Activated CD8-positive, alpha-beta memory T cell treated with anti-CD3 and anti-CD28 coated beads for 4 hours (primary cell): ENCODE results near the gene SLC10A7.

Source experiments
- DNase-seq, 2 donors: peaks; one replicate each; pipeline ENCODE4 v3.0.0-alpha.2; 2020; ENCODE audit warnings: low read depth in 2 of 2

Gene SLC10A7

DNA sequence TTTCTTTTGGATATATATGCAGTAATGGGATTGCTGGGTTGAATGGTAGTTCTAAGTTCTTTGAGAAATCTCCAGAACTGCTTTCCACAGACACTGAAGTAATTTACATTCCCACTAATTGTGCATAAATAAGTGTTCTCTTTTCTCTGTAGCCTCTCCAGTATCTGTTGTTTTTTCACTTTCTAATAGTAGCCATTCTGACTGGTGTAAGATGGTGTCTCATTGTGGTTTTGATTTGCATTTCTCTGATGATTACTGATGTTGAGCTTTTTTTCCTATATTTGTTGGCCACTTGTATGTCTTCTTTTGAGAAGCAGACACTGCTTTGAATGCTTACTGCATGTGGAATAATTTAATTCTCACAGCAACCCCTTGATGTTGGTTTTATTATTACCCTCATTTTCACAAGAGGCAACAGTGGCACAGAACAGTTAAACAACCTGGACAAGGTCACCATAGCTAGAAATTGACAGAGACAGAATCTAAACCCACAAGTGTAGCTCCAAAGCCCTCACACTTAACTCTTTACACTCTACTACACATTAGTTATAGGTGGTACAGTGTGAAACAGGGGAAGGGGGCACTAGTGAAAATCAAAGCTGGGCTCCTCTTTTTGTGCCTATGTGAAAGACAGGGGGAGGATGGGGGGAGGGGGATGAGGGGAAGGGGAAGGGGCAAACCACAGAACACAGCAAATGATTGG, 211.3 kb downstream of the SLC10A7 start:
- no peak for DNase-seq

DNA sequence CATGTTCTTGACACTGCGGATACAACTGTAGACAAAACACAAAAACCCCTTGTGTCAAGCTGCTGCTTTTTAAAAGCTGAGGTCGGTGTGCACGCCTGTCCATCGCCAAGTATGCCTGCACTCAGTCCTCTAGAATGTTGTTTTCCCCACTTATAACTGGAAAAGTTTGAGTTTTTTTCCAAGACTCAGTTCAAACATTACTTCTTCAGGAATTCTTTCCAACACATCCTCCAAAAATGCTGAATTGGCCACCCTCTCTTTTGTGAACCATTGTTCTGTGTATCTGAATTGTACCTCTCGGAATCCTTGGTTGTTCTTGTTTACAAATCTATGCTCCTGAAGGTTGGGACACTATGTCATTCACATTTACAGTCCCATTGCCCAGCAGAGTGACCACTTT, 212.8 kb downstream of the SLC10A7 start:
- no peak for DNase-seq

- no peak for DNase-seq
These were observed 218.9 kb downstream of the SLC10A7 start for GRCh38 chr4:146302822-146303221.

DNA sequence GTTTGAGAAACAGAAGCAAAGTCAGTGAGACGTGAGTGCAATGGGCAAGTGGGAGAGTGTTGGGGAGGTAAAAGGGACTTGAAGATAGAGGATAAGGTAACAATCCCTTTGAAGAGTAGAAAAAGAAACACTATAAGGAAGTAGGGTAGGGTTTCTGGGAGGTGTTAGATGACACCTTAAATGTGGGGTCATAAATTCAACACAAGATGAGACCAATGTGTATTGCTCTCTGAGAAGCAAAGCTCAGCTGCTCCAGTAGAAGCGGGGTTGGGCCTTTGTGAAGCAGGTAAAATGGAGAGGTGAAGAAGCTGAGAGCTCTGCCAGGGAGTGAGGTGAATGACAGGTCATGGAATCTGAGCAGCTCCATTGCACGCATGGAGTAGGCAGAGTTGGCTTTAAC, 222.1 kb downstream of the SLC10A7 start:
- no peak for DNase-seq

DNA sequence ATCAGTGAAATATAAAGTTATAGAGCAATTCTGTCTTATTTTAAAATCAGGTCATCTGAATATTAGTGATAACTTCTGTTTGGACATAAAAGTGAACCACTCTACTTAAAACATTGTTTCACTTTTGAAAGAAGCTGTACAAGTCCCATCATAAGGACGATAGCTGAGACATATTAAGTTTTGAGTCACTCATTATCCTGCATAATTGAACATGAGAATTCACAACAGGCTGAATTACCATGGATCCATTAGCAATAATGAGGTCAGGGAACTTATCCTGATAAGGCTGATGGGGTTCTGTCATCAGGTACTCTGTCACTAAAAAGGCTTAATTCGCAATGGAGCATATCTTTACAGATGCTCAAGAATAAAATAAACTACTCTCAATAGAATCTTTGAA, 227.0 kb downstream of the SLC10A7 start:
- no peak for DNase-seq

GRCh38 chr4:146292508-146292907, 229.2 kb downstream of the SLC10A7 start:
- no peak for DNase-seq

GRCh38 chr4:146291313-146291712, 230.4 kb downstream of the SLC10A7 start:
- no peak for DNase-seq

DNA sequence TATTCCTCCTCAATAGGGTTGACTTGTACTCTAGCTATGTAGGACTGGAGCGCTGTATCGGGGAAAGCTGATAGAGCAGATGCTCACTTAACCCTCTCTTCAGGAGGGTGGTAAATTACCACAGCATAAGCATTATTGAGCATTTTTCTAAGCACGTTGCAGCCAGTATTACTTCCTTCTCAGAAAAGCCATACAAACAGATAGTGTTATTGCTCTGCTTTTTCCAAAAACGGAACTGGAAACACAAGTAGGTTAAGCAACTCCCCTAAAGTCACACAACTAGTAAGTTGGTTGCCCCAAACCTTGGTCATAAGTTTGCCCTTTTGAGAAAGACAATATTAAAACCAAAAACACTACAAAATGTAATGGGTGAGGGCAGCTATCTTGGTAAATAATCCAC, 233.5 kb downstream of the SLC10A7 start:
- DNase-seq: no peak

- no peak for DNase-seq
These were observed 236.7 kb downstream of the SLC10A7 start for GRCh38 chr4:146285037-146285436.

GRCh38 chr4:146283758-146284651, 237.7 kb downstream of the SLC10A7 start:
- DNase-seq: no peak

DNA sequence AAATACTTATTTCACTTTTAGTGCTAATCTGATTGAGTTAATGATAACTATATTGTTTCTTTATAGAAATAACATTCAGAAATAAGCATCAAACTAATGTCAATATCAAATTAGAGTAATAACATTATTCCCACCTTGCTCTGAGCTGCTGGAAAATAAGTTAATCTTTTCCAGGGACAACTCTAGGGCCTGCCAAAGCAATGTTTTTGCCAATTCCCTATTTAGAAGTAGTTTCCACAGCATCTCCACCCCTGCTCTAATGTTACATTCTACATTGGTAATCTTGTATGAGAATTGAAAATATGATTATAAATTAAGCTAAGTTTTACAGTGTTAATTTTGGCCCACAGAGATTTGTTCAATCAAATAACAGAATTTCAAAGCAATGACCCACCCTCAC, 239.1 kb downstream of the SLC10A7 start:
- no peak for DNase-seq

DNA sequence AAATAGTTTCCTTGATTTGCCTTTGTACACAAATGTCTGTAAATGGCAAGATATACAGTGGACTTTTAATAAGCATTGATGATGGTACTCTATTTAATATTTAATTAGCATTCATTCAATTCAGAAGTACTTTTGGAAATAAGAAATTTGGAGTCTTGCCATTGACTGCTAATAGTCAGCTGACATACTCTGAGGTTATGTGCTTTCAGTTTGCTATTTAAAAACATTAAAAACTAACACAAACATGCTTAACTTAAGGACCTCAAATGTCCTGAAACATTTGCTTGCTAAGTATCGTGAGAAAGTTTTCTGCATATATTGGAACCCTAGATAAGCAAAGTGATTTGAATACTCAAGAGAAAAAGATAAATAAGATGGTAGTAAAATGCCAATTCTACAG, 242.8 kb downstream of the SLC10A7 start:
- DNase-seq: no peak

- DNase-seq: no peak
These were observed 246.4 kb downstream of the SLC10A7 start for GRCh38 chr4:146275370-146275769.

GRCh38 chr4:146274774-146275173, 247.0 kb downstream of the SLC10A7 start:
- no peak for DNase-seq

GRCh38 chr4:146273204-146273901, 248.4 kb downstream of the SLC10A7 start:
- no peak for DNase-seq

DNA sequence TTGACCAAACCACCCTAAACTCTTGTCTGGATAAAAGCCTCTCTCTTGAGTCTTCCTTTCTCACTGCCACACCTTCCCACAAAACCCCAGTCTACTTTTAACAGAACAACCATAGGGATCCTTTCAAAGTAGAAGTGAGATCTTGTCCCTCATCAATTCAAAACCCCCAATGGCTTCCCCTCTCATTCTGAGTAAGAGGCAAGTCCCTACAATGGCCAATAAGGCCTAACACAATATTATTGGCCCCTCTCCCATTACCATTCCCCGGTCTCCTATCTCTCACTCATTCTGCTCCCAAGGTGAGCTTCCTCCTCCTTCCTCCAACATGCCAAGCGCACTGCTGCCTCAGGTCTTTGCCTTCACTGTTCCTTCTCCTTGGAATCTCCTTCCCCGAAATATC, 250.3 kb downstream of the SLC10A7 start:
- no peak for DNase-seq

DNA sequence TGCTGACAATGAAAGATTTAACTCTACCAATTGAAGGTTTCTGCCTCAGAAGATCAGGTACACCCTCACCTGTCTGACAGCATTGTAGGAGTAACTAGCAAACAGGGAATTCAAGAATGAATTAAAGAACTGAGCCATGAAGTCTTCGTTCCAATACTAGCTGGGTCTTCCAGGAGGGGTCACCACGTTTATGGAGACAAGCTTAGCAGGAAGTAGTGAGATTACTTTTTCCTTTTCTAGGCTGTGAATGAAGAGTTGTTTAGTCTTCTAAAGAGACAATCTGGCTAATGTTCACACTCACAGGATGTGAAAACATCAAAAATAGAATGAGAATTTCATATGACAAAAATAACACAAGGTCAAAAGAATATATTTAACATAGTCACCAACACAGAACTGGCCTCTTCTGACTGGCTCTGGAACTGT, 252.5 kb downstream of the SLC10A7 start:
- DNase-seq: no peak

- no peak for DNase-seq
These were observed 253.9 kb downstream of the SLC10A7 start for GRCh38 chr4:146267826-146268225.

DNA sequence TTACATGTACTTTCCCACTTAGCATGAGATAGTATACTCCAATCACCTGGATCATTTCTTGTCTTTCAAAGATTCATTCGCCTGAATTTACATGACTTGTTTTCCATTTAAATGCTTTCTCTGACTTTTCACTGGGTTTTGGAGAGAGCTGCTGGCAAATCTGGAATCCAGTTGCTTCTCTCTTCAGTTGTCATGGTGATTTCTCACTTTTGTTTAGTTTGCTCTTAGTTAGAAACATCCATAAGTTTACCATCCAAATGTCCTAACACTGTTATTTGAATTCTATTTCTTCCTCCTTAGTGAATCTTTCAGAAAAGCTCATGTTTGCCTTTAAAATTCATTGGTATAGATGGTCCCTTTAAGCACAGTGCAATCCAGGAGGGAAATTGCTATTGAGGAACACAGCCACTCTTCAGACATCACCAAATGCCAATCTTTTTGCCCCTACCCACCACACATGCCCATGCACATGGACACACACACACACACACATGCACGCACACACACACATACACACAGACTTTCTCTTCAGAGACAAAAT, 255.7 kb downstream of the SLC10A7 start:
- DNase-seq: no peak

GRCh38 chr4:146263793-146264192, 257.9 kb downstream of the SLC10A7 start:
- no peak for DNase-seq

- no peak for DNase-seq
These were observed 260.7 kb downstream of the SLC10A7 start for GRCh38 chr4:146261041-146261440.

DNA sequence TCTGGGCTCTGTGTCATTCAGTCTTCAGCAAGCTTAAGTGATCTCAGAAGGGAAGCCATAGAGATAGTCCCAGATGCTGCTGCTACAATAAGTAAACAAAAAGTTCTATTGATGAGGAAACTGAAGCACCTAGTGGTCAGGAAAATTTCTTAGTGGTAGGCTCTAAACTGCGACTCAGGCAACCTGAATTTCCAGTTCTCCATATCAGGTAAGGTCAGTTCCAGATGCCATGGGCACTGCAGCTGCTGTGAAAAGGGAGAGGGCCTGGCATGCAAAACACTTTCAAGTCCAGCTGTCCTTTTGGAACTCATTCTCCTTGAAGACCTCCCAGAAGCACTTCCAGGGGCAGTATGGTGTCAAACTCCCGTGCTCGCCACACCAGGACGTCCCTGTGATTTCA, 261.2 kb downstream of the SLC10A7 start:
- no peak for DNase-seq
